HL-60 (cell line): ENCODE measurements around the gene TMEM266.

Source experiments
- DNase-seq, 2 experiments: peaks; one replicate each; pipeline ENCODE4 v3.0.0-alpha.2; 2010 to 2020; ENCODE audit warnings: low read depth in 1 of 2, low spot score in 1 of 2
- H3K27ac ChIP-seq: fragments of 250-450 bp; sonication (Bioruptor Pico); replicated peaks from 2 replicates; pipeline ENCODE4 v1.5.1; 2020; ENCODE audit warnings: mild to moderate bottlenecking, moderate library complexity
- H3K27me3 ChIP-seq: fragments of 250-450 bp; sonication (Bioruptor Pico); 2 replicates; pipeline ENCODE4 v1.5.1; 2021; ENCODE audit warnings: mild to moderate bottlenecking, moderate library complexity; ENCODE audit not compliant: insufficient read depth, poor library complexity, severe bottlenecking
- H3K4me3 ChIP-seq: replicated peaks from 2 replicates; pipeline ENCODE4 v1.5.1; 2011; ENCODE audit warnings: mild to moderate bottlenecking, control low read depth, low read length; ENCODE audit not compliant: insufficient read depth
- CTCF ChIP-seq: IDR thresholded peaks from one replicate; pipeline ENCODE4 v1.5.1; 2011; ENCODE audit warnings: low read length, control low read depth, inconsistent platforms; ENCODE audit not compliant: insufficient read depth
- GABPA ChIP-seq: IDR thresholded peaks from 2 replicates; pipeline ENCODE4 v1.6.1; 2012; ENCODE audit warnings: low read depth
- POLR2AphosphoS5 ChIP-seq: IDR thresholded peaks from 2 replicates; pipeline ENCODE4 v1.6.1; 2012; ENCODE audit warnings: low read depth
- REST ChIP-seq: IDR thresholded peaks from 2 replicates; pipeline ENCODE4 v1.6.1; 2012; ENCODE audit warnings: low read depth; ENCODE audit not compliant: insufficient replicate concordance
- SPI1 ChIP-seq: IDR thresholded peaks from 2 replicates; pipeline ENCODE4 v1.6.1; 2012; ENCODE audit warnings: low read depth, mild to moderate bottlenecking, borderline replicate concordance

TMEM266 gene

GRCh38 chr15:76062286-76062685 lies 2.5 kb downstream of the TMEM266 start:
- no peak for DNase-seq
- no peak overlapping the region for H3K27ac ChIP-seq
- TF ChIP-seq GABPA (no peak), POLR2AphosphoS5 (no peak), REST (no peak), CTCF (no peak), SPI1 (no peak)
- H3K4me3 ChIP-seq = no peak overlapping the region
- peaks cover 3% of the 10 kb centered on the region for H3K27me3 ChIP-seq

GRCh38 chr15:76064375-76064774 lies 4.6 kb downstream of the TMEM266 start:
- H3K27ac ChIP-seq = no peak overlapping the region
- H3K27me3 ChIP-seq = peaks cover 3% of the 10 kb centered on the region
- DNase-seq = no peak
- no peak for TF ChIP-seq GABPA
- no peak for TF ChIP-seq CTCF
- no peak for TF ChIP-seq REST
- no peak for TF ChIP-seq SPI1
- no peak for TF ChIP-seq POLR2AphosphoS5
- H3K4me3 ChIP-seq = no peak overlapping the region

GRCh38 chr15:76065245-76065644 lies 5.5 kb downstream of the TMEM266 start:
- Histone ChIP-seq H3K27ac (no peak overlapping the region), H3K4me3 (no peak overlapping the region), H3K27me3 (peaks cover 3% of the 10 kb centered on the region)
- TF ChIP-seq SPI1 (peak; percentile 50; the same call in 1 of the 2 replicates), GABPA (no peak)
- DNase-seq = peak; percentile 39 to 65

GRCh38 chr15:76065793-76066192 lies 6.0 kb downstream of the TMEM266 start:
- DNase-seq = no peak
- TF ChIP-seq SPI1 (no peak), CTCF (no peak), REST (no peak), POLR2AphosphoS5 (no peak), GABPA (no peak)
- Histone ChIP-seq H3K4me3 (no peak overlapping the region), H3K27ac (no peak overlapping the region), H3K27me3 (peaks cover 3% of the 10 kb centered on the region)
